Heart left ventricle (tissue), 16 donors: ENCODE measurements around the gene CCDC167. TPM values are rescaled to one million over a fixed set of nuclear protein-coding genes. Genes with fewer than 3 reads are reported as not detected.

ENCODE experiments used
- ATAC-seq, 4 donors: fragments of 200-7000 bp; cut with Tn5 transposase; one replicate each; pipeline ENCODE4 v1.9.1; 2020 to 2022; ENCODE audit warnings: moderate library complexity in 4 of 4, mild to moderate bottlenecking in 3 of 4, moderate number of reproducible peaks in 1 of 4
- DNase-seq, 5 donors: peaks; one replicate each; pipeline ENCODE4 v3.0.0-alpha.2; 2020
- H3K27ac ChIP-seq, 12 donors: fragments of 200-600 bp; sonication (generic) in 4 of 12; one replicate each; pipeline versions ENCODE4 v1.5.0 to v1.8.0; 2016 to 2022; ENCODE audit warnings: mild to moderate bottlenecking in 2 of 12
- H3K27me3 ChIP-seq, 9 donors: fragments of 200-600 bp; sonication (generic) in 2 of 9; one replicate each; pipeline versions ENCODE4 v1.5.1 to v1.8.0; 2016 to 2022; ENCODE audit warnings: mild to moderate bottlenecking in 3 of 9
- H3K36me3 ChIP-seq, 9 donors: fragments of 200-600 bp; sonication (generic) in 2 of 9; one replicate each; pipeline versions ENCODE4 v1.5.0 to v1.8.0; 2018 to 2022; ENCODE audit warnings: mild to moderate bottlenecking in 2 of 9
- H3K4me1 ChIP-seq, 12 donors: fragments of 200-600 bp; sonication (generic) in 4 of 12; one replicate each; pipeline versions ENCODE4 v1.5.0 to v1.8.0; 2016 to 2022; ENCODE audit warnings: mild to moderate bottlenecking in 3 of 12
- H3K4me3 ChIP-seq, 12 donors: fragments of 200-600 bp; sonication (generic) in 4 of 12; one replicate each; pipeline versions ENCODE4 v1.5.0 to v1.8.0; 2017 to 2022; ENCODE audit warnings: mild to moderate bottlenecking in 9 of 12, moderate library complexity in 4 of 12
- H3K9me3 ChIP-seq, 12 donors: fragments of 200-600 bp; sonication (generic) in 4 of 12; one replicate each; pipeline versions ENCODE4 v1.5.0 to v1.8.0; 2016 to 2022; ENCODE audit warnings: mild to moderate bottlenecking in 1 of 12
- POLR2A ChIP-seq, 2 donors: fragments of 450-650 bp; IDR thresholded peaks; one replicate each; pipeline ENCODE4 v1.6.1; 2017; ENCODE audit warnings: antibody characterized with exemption in 2 of 2, mild to moderate bottlenecking in 2 of 2, moderate library complexity in 2 of 2
- WGBS, 4 donors: extraction: QIAGEN DNeasy Blood & Tissue Kit in 2 of 4; methylation state at CpG; one replicate each; pipeline versions ENCODE4 v1.1.5 to v1.1.7; 2013 to 2018; 5-methylcytosine and 5-hydroxymethylcytosine counted together
- intact Hi-C, 10 donors: fragments of 100-400 bp; cut with DNase I; formaldehyde crosslinking; loops; one replicate each; pipeline versions ENCODE4 v1.11.1 to v1.14.2; 2022
- polyA plus RNA-seq, 2 donors: library from polyadenylated mRNA; stranded (reverse); fragments of 200-250 nt; gene quantifications; one replicate each; pipeline ENCODE4 v1.2.3, GENCODE V29; 2013
- total RNA-seq, 9 donors: library from RNA; depleted of rRNA in 2 of 9; stranded (reverse); fragments of >200 nt in 2 of 9; fragmentation: NEBNext Ultra II Directional in 3 of 9; extraction: Animal tissue kit (Norgen Biotek cat#: 25700) in 3 of 9; gene quantifications; one replicate each; pipeline versions ENCODE4 v1.1.0 to v1.2.4, GENCODE V29; 2016 to 2023
- TF ChIP-seq, protein P1 (sequence below), 12 donors: fragments of 200-600 bp; sonication (generic) in 4 of 12; IDR thresholded peaks; one replicate each; pipeline versions ENCODE4 v1.5.0 to v1.8.0; 2018 to 2022; ENCODE audit warnings: antibody characterized with exemption in 12 of 12, mild to moderate bottlenecking in 5 of 12
- donor health status: ischemic (EF 13 %, LVEDD 7.1; RV severe dilation, severe dysfunction).
- donor health status: healthy with polysubstance abuse.
- donor health status: DM: no; HTN: yes; CAD: no.
- donor health status: DM: no; HTN: no; CAD: no.
- donor health status: ischemic (EF 25% LVEDD 6.9; RV normal size, moderate dysfunction).
- donor health status: ischemic (EF 25% LVEDD 5.7; RV mildly dilated, moderate dysfunction).
- donor health status: healthy.
- donor health status: DM: yes; HTN: yes; CAD: no.
- donor health status: ischemic (EF 35%, LVEDD 5.7; RV mildly dilated, moderate dysfunction).
- donor health status: nonischemic (EF 11% LVEDD 7.7; RV severe dilation, severe dysfunction).
- donor health status: DM: yes; HTN: yes; CAD: no.
- donor health status: PGD.
- donor health status: ischemic (EF 29% LVEDD 5.4; RV normal size, mild dysfunction).
- donor health status: nonischemic (EF 23%, LVEDD 6.1; RV moderate dilation, normal function).

The CCDC167 gene
- total and polyA plus RNA-seq, 11 donors, result 17.6 to 76.7 (median 27.8) TPM

- Histone ChIP-seq H3K27me3 (no peaks in the 10 kb centered on the region), H3K4me1 (peaks cover 0 to 40% (median 23%) of the 10 kb centered on the region in 12 donors), H3K9me3 (no peaks in the 10 kb centered on the region), H3K4me3 (no peak overlapping the region), H3K36me3 (peaks cover 0 to 53% (median 42%) of the 10 kb centered on the region in 9 donors), H3K27ac (no peak overlapping the region)
- 72 to 87% (median 84%) methylated on average over 4 of the region's 4 CpGs for WGBS, 4 donors
- TF ChIP-seq POLR2A (IDR thresholded peaks at IDR 0.05), result no peak
- TF ChIP-seq, protein P1, sequence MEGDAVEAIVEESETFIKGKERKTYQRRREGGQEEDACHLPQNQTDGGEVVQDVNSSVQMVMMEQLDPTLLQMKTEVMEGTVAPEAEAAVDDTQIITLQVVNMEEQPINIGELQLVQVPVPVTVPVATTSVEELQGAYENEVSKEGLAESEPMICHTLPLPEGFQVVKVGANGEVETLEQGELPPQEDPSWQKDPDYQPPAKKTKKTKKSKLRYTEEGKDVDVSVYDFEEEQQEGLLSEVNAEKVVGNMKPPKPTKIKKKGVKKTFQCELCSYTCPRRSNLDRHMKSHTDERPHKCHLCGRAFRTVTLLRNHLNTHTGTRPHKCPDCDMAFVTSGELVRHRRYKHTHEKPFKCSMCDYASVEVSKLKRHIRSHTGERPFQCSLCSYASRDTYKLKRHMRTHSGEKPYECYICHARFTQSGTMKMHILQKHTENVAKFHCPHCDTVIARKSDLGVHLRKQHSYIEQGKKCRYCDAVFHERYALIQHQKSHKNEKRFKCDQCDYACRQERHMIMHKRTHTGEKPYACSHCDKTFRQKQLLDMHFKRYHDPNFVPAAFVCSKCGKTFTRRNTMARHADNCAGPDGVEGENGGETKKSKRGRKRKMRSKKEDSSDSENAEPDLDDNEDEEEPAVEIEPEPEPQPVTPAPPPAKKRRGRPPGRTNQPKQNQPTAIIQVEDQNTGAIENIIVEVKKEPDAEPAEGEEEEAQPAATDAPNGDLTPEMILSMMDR (IDR thresholded peaks at IDR 0.05), result no peak
- no peak for DNase-seq
- no peak for ATAC-seq
- intact Hi-C loops, result no loop called here
Observed at GRCh38 chr6:37435373-37435772, 64.3 kb downstream of the CCDC167 start.

- ATAC-seq, result peak in 1 of 4 donors; percentile 10
- peaks cover 0 to 29% (median 17%) of the 10 kb centered on the region in 12 donors for H3K4me1 ChIP-seq
- no peaks in the 10 kb centered on the region for H3K9me3 ChIP-seq
- peak overlapping the region; percentile 82 to 97 (median 94) for H3K27ac ChIP-seq
- 7 to 8% (median 8%) methylated on average over 13 of the region's 13 CpGs for WGBS, 4 donors
- no peaks in the 10 kb centered on the region for H3K27me3 ChIP-seq
- peak in 2 of 5 donors; percentile 29 to 64 for DNase-seq
- H3K36me3 ChIP-seq, result peaks cover 0 to 37% (median 32%) of the 10 kb centered on the region in 9 donors
- peak overlapping the region; percentile 76 to 100 (median 96) for H3K4me3 ChIP-seq
- TF ChIP-seq, protein P1 (IDR thresholded peaks at IDR 0.05), result no peak
- TF ChIP-seq POLR2A (IDR thresholded peaks at IDR 0.05), result no peak
- intact Hi-C loops, result loop anchor here in 2 of 10 donors (5.0 kb wide), 2 partner anchors 64 to 66 kb away; partner anchors contain the start of gene CCDC167 (in 1 of the 2)
Observed at GRCh38 chr6:37433657-37434271, 65.9 kb downstream of the CCDC167 start.

Other genes starting within 250 kb of the CCDC167 start
- gene TBC1D22B, start 242.1 kb downstream of the CCDC167 start, total RNA-seq, result 10 to 100 TPM in 1 of 9 donors, 1 to 10 TPM in 8; 5.5 to 10.0 (median 7.3) TPM
- 10 to 100 TPM in 1 of 2 donors, 1 to 10 TPM in 1; 3.1 to 10.7 TPM for gene TBC1D22B, start 242.1 kb downstream of the CCDC167 start, polyA plus RNA-seq
- 1 to 10 TPM in 2 of 9 donors, under 1 TPM in 4, not detected in 3; 0.23 to 2.1 (median 0.75) TPM for gene TMEM217, start 241.7 kb downstream of the CCDC167 start, total RNA-seq
- under 1 TPM; 0.15 to 0.73 TPM for gene TMEM217, start 241.7 kb downstream of the CCDC167 start, polyA plus RNA-seq
- 10 to 100 TPM; 10.3 to 20.6 (median 15.9) TPM for gene RNF8, start 145.9 kb downstream of the CCDC167 start, total RNA-seq
- gene RNF8, start 145.9 kb downstream of the CCDC167 start, polyA plus RNA-seq, result 10 to 100 TPM; 10.5 to 18.8 TPM
- gene CMTR1, start 66.7 kb downstream of the CCDC167 start, total RNA-seq, result 10 to 100 TPM; 23.1 to 40.7 (median 31.9) TPM
- gene CMTR1, start 66.7 kb downstream of the CCDC167 start, polyA plus RNA-seq, result 10 to 100 TPM; 16.3 to 19.2 TPM
- 1 to 10 TPM; 1.1 to 4.9 (median 2.0) TPM for gene MDGA1, start 198.0 kb upstream of the CCDC167 start, total RNA-seq
- 1 to 10 TPM in 1 of 2 donors, under 1 TPM in 1; 0.29 to 1.8 TPM for gene MDGA1, start 198.0 kb upstream of the CCDC167 start, polyA plus RNA-seq